HFF-Myc (cell line): ENCODE data around the gene ATP6V1B1.

Experiments
- DNase-seq: peaks from one replicate; pipeline ENCODE4 v3.0.0-alpha.2; 2011; ENCODE audit warnings: low read depth; ENCODE audit errors: extremely low read depth
- H3K4me3 ChIP-seq: replicated peaks from 2 replicates; pipeline ENCODE4 v1.5.1; 2011; ENCODE audit warnings: low read depth, mild to moderate bottlenecking, control low read depth, low read length
- TF ChIP-seq, protein P1 (sequence below): IDR thresholded peaks from 2 replicates; pipeline ENCODE4 v1.5.1; 2012; ENCODE audit warnings: mild to moderate bottlenecking, low read depth, low read length, control low read depth; ENCODE audit errors: missing control alignments

The ATP6V1B1 gene

GRCh38 chr2:70938586-70938950 lies 2.9 kb downstream of the ATP6V1B1 start:
- no peak for DNase-seq
- TF ChIP-seq, protein P1, sequence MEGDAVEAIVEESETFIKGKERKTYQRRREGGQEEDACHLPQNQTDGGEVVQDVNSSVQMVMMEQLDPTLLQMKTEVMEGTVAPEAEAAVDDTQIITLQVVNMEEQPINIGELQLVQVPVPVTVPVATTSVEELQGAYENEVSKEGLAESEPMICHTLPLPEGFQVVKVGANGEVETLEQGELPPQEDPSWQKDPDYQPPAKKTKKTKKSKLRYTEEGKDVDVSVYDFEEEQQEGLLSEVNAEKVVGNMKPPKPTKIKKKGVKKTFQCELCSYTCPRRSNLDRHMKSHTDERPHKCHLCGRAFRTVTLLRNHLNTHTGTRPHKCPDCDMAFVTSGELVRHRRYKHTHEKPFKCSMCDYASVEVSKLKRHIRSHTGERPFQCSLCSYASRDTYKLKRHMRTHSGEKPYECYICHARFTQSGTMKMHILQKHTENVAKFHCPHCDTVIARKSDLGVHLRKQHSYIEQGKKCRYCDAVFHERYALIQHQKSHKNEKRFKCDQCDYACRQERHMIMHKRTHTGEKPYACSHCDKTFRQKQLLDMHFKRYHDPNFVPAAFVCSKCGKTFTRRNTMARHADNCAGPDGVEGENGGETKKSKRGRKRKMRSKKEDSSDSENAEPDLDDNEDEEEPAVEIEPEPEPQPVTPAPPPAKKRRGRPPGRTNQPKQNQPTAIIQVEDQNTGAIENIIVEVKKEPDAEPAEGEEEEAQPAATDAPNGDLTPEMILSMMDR = no peak
- no peak overlapping the region for H3K4me3 ChIP-seq

GRCh38 chr2:70939001-70939838 lies 3.5 kb downstream of the ATP6V1B1 start:
- TF ChIP-seq, protein P1 = no peak
- no peak for DNase-seq
- no peak overlapping the region for H3K4me3 ChIP-seq

DNA sequence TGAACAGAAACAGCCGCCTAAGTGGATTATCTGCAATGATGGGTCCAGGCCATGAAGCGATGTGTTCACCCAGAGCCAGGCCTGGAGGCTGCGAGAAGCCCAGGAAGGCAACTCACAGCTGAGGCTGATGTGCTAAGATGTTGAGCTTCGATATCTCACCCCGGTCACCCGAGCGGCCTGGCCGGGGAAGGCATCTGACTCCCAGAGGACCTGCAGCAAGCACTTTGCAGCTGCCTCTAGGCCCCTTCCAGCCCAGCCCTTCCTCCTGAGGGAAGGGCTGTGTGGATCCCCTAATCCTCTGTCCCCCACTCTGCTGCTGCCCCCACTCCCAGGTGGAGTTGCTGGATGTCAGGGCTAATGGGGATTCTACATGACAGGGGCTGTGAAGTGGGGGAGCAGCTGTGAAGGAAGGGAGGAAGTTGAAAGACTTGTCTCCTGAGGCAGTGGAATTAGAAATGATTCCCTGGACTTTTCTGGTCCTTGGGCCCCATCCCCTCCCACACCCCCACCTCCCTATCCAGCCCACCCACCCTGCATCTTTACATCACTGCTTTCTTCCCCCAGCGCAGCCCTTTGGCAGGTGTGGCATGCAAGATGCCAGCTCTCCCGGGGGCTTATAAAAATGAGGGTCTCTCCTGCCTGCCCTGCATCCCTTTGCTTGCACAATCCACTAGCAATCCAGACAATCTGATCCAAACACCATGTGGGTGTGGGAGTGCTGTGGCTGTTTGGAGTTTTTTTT lies 4.3 kb downstream of the ATP6V1B1 start:
- H3K4me3 ChIP-seq = no peak overlapping the region
- no peak for DNase-seq
- TF ChIP-seq, protein P1 = no peak

DNA sequence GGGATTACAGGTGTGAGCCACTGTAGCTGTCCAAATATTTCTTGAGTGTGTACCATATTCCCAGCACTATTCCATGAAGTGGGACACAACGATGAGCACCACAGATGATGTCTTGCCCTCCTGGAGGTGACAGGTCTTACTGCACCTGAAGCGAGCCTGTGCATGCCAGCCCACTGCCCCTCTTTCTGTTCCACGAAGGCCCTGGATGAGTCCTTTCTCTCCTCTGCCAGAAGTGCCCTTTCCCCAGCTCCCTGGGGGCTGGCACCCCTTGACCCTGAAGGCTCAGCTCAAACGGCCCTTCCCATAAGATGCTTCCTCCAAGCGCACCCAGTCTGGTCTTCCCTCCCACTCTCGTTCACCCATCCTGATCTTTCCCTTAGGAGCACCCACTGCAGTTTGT lies 5.5 kb downstream of the ATP6V1B1 start:
- DNase-seq = no peak
- TF ChIP-seq, protein P1 = no peak
- no peak overlapping the region for H3K4me3 ChIP-seq

- DNase-seq = no peak
- H3K4me3 ChIP-seq = no peak overlapping the region
- TF ChIP-seq, protein P1 = no peak
Measured at GRCh38 chr2:70941701-70942100, 6.0 kb downstream of the ATP6V1B1 start.

DNA sequence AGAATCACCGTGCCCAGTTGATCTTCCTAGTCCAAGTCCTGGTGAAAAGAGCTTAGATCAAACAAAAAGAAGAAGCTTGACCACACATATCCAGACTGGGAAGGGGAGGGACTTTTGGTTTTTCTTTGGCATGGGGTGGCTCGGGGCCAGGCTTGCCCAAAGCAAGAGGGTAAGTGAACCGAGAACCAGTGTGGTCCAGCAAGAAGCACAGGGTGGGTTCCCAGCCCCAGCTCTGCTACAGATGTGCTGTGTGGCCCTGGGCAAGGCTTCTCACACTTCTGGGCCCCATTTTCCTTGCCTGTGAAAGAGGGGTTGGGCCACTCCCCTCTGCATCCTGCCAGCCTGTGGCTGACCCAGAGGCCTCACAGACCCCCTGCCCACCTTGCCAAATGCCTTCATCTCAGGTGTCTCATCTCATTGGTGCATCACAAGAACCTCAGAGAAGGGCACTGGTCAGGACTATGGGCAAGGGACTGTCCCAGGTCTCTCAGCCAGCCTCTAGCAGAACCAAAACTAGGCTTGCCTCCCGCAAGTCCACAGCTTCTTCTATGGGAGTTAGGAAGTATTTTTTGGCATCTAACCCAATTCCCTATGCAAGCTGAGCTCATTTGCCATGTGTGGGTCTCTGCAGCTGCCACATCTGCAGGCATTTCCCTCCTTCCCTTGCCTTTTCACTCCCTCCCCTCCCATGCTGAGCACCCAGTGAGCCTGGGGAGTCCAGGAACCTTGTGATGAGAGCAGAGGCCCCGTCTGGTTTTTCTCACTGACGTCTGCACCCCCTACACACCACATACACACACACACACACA lies 6.9 kb downstream of the ATP6V1B1 start:
- peak; percentile 11 for DNase-seq
- TF ChIP-seq, protein P1 = no peak
- no peak overlapping the region for H3K4me3 ChIP-seq
